Prostate gland (tissue), 2 donors: ENCODE results near the gene DCLK2. TPM values are rescaled to one million over a fixed set of nuclear protein-coding genes. Genes with fewer than 3 reads are reported as not detected.
A peak's percentile ranks its signal among the peaks of the same experiment; 100 is the strongest.

Experiments
- DNase-seq: peaks from one replicate; pipeline ENCODE4 v3.0.0-alpha.2; 2019; ENCODE audit warnings: low spot score
- H3K27ac ChIP-seq, 2 donors: fragments of 200-600 bp; sonication (generic); 2 replicates each; pipeline ENCODE4 v1.5.1; 2017 to 2019
- H3K27me3 ChIP-seq: fragments of 200-600 bp; sonication (generic); replicated peaks from 2 replicates; pipeline ENCODE4 v1.5.1; 2019; ENCODE audit not compliant: insufficient read depth
- H3K36me3 ChIP-seq, 2 donors: fragments of 200-600 bp; sonication (generic); 1 replicate in 1 of 2; 2 replicates in 1 of 2; pipeline versions ENCODE4 v1.5.1 to v1.8.1; 2017 to 2019
- H3K4me1 ChIP-seq: fragments of 200-600 bp; sonication (generic); replicated peaks from 2 replicates; pipeline ENCODE4 v1.5.1; 2019
- H3K4me3 ChIP-seq, 2 donors: fragments of 200-600 bp; sonication (generic); 2 replicates each; pipeline ENCODE4 v1.5.1; 2017 to 2019
- H3K9me3 ChIP-seq: fragments of 200-600 bp; sonication (generic); 2 replicates; pipeline ENCODE4 v1.5.1; 2017
- POLR2A ChIP-seq: fragments of 450-650 bp; IDR thresholded peaks from one replicate; pipeline ENCODE4 v1.6.1; 2016; ENCODE audit warnings: antibody characterized with exemption, mild to moderate bottlenecking
- POLR2AphosphoS5 ChIP-seq: sonication (generic); formaldehyde crosslinking; IDR thresholded peaks from one replicate; pipeline ENCODE4 v1.6.1; 2017; ENCODE audit warnings: antibody characterized with exemption
- WGBS: methylation state at CpG from one replicate; pipeline ENCODE4 v1.1.5; 2018; 5-methylcytosine and 5-hydroxymethylcytosine counted together
- intact Hi-C: fragments of 100-400 bp; cut with DNase I; formaldehyde crosslinking; loops from one replicate; pipeline ENCODE4 v1.14.2; 2022
- total RNA-seq, 2 donors: library from RNA; depleted of rRNA; stranded (reverse); fragments of >200 nt; gene quantifications; one replicate each; pipeline ENCODE4 v1.1.0, GENCODE V29; 2016
- TF ChIP-seq, protein P1 (sequence below), 4 experiments: fragments of 200-600 bp in 2 of 4; fragments of 450-650 bp in 2 of 4; sonication (generic) in 2 of 4; IDR thresholded peaks; 1 replicate in 3 of 4; 2 replicates in 1 of 4; pipeline ENCODE4 v1.5.1; 2016 to 2019; ENCODE audit warnings: antibody characterized with exemption in 4 of 4, mild to moderate bottlenecking in 2 of 4, moderate library complexity in 2 of 4

The DCLK2 gene
- total RNA-seq, 2 donors from 2014 or later, result 3.3 to 18.6 TPM

DNA sequence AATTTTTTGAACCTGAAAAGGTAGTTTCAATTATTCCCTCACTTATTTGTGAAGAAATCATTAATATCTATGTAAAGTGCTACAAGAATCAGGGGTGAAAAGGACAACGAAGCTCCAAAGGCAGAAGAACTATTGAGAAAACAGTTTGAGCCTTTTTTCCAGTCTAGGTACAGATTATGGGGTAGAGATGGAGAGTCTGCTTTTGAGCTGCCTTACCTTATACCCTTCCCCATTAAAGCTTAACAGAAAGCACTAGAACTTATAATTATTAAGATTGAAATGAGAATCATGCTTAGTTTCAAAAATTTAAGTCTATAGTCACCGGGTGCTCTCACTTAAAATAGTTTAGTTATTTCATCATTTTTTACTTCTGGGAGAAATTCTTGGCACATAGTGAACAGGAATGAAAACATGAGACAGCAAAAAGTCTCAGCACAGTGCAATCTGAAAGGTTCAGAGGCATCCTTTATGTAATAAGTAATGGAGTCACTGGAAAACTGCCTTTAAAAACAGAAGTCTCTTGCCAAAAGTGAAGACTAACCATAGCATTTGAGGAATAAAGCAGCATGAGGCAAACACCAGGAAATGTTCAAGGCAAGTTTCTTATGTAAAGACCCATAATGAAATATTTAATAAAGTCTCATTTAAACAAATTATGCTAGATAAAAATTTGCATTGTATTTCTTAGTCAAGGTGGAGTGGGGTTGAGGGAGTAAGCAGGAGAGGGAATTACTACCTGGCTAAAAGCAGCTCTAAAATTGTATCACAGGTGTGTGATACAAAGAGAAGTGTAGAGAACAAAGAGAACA is 5.1 kb upstream of the DCLK2 start:
- H3K27ac ChIP-seq, result no peak overlapping the region
- no peak overlapping the region for H3K4me3 ChIP-seq
- H3K4me1 ChIP-seq, result no peaks in the 10 kb centered on the region
- H3K36me3 ChIP-seq, result no peaks in the 10 kb centered on the region
- no peak for DNase-seq
- WGBS, result 46% methylated on average over 2 of the region's 2 CpGs
- no peak for TF ChIP-seq POLR2A
- peak; percentile 32 for TF ChIP-seq POLR2AphosphoS5
- TF ChIP-seq, protein P1, sequence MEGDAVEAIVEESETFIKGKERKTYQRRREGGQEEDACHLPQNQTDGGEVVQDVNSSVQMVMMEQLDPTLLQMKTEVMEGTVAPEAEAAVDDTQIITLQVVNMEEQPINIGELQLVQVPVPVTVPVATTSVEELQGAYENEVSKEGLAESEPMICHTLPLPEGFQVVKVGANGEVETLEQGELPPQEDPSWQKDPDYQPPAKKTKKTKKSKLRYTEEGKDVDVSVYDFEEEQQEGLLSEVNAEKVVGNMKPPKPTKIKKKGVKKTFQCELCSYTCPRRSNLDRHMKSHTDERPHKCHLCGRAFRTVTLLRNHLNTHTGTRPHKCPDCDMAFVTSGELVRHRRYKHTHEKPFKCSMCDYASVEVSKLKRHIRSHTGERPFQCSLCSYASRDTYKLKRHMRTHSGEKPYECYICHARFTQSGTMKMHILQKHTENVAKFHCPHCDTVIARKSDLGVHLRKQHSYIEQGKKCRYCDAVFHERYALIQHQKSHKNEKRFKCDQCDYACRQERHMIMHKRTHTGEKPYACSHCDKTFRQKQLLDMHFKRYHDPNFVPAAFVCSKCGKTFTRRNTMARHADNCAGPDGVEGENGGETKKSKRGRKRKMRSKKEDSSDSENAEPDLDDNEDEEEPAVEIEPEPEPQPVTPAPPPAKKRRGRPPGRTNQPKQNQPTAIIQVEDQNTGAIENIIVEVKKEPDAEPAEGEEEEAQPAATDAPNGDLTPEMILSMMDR (IDR thresholded peaks at IDR 0.05), result no peak
- H3K9me3 ChIP-seq, result no peaks in the 10 kb centered on the region
- intact Hi-C loops, result loop anchor here (10.0 kb wide), 1 partner anchor 62 kb away; no protein-coding TSS in a partner anchor
- no peaks in the 10 kb centered on the region for H3K27me3 ChIP-seq

- 92% methylated on average over 2 of the region's 2 CpGs for WGBS
- intact Hi-C loops, result loop anchor here (10.0 kb wide), 1 partner anchor 61 kb away; no protein-coding TSS in a partner anchor
- H3K27me3 ChIP-seq, result no peaks in the 10 kb centered on the region
- DNase-seq, result no peak
- no peaks in the 10 kb centered on the region for H3K9me3 ChIP-seq
- no peak overlapping the region for H3K27ac ChIP-seq
- no peaks in the 10 kb centered on the region for H3K36me3 ChIP-seq
- TF ChIP-seq POLR2A, result no peak
- TF ChIP-seq POLR2AphosphoS5, result no peak
- TF ChIP-seq, protein P1 (IDR thresholded peaks at IDR 0.05), result no peak
- H3K4me3 ChIP-seq, result no peak overlapping the region
- H3K4me1 ChIP-seq, result no peaks in the 10 kb centered on the region
These were observed 4.2 kb upstream of the DCLK2 start for GRCh38 chr4:150074064-150074463.

DNA sequence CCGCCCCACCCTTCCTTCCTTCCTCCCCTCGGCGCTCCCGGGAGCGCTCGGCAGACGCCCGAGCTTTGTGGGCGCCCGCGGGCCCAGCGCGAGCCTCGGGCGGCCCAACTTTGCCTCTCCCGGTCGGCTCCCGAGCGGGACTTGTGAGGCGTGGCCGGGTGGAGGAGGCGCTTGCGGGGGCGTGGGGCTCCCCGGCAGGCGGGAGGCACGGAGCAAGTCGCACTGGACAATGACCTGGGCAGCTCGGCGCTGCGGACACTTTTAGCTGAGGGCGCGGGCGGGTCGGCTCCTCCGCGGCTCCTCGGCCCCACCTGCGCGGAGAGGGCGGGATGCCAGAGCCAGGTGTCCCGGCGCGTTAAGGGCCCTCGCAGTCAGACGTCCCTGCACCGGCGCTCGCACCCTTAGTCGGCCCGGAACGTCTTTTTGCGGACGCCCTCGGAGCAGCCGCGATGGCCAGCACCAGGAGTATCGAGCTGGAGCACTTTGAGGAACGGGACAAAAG is 385 bp downstream of the DCLK2 start:
- H3K27me3 ChIP-seq, result no peaks in the 10 kb centered on the region
- WGBS, result under 1% methylated on average over 30 of the region's 59 CpGs
- peak overlapping the region; percentile 54 to 58 for H3K4me3 ChIP-seq
- H3K36me3 ChIP-seq, result no peaks in the 10 kb centered on the region
- peak overlapping the region; percentile 77 to 81 for H3K27ac ChIP-seq
- intact Hi-C loops, result loop anchor here (2.0 to 10.0 kb wide), 4 partner anchors 56 to 164 kb away; no protein-coding TSS in a partner anchor
- DNase-seq, result peak; percentile 6
- no peaks in the 10 kb centered on the region for H3K4me1 ChIP-seq
- no peaks in the 10 kb centered on the region for H3K9me3 ChIP-seq
- TF ChIP-seq POLR2A, result no peak
- no peak for TF ChIP-seq POLR2AphosphoS5
- TF ChIP-seq, protein P1 (IDR thresholded peaks at IDR 0.05), result no peak

GRCh38 chr4:150079081-150079581 is 886 bp downstream of the DCLK2 start:
- H3K27ac ChIP-seq, result peak overlapping the region; percentile 77 to 81
- H3K36me3 ChIP-seq, result no peaks in the 10 kb centered on the region
- intact Hi-C loops, result loop anchor here (2.0 to 10.0 kb wide), 4 partner anchors 56 to 164 kb away; no protein-coding TSS in a partner anchor
- TF ChIP-seq, protein P1 (IDR thresholded peaks at IDR 0.05), result no peak
- TF ChIP-seq POLR2AphosphoS5 (no peak), POLR2A (no peak)
- DNase-seq, result peak; percentile 6
- H3K27me3 ChIP-seq, result no peaks in the 10 kb centered on the region
- WGBS, result 1% methylated on average over 40 of the region's 47 CpGs
- no peaks in the 10 kb centered on the region for H3K9me3 ChIP-seq
- no peaks in the 10 kb centered on the region for H3K4me1 ChIP-seq
- H3K4me3 ChIP-seq, result peak overlapping the region; percentile 54 to 58
